Upper lobe of left lung (tissue), 6 donors: Measurements from ENCODE around the gene PFKM. TPM values are rescaled to one million over a fixed set of nuclear protein-coding genes. Genes with fewer than 3 reads are reported as not detected.
"Not testable (repeated sequence)": the region's sequence is repeated elsewhere in the genome, so short reads cannot be mapped to it uniquely, and the experiment has no call there.

ENCODE experiments used
- ATAC-seq, 2 donors: fragments of 200-7000 bp; cut with Tn5 transposase; one replicate each; pipeline ENCODE4 v1.9.1; 2022; ENCODE audit warnings: mild to moderate bottlenecking in 2 of 2, moderate library complexity in 2 of 2; ENCODE audit not compliant: low FRiP score in 2 of 2
- DNase-seq, 2 donors: peaks; one replicate each; pipeline ENCODE4 v3.0.0-alpha.2; 2019 to 2020
- H3K27ac ChIP-seq, 4 donors: fragments of 200-600 bp; sonication (generic); one replicate each; pipeline ENCODE4 v1.5.1; 2016 to 2019
- H3K27me3 ChIP-seq, 4 donors: fragments of 200-600 bp; sonication (generic); one replicate each; pipeline ENCODE4 v1.5.1; 2017 to 2019
- H3K36me3 ChIP-seq, 4 donors: fragments of 200-600 bp; sonication (generic); one replicate each; pipeline ENCODE4 v1.5.1; 2016 to 2019
- H3K4me1 ChIP-seq, 4 donors: fragments of 200-600 bp; sonication (generic); one replicate each; pipeline ENCODE4 v1.5.1; 2018 to 2019
- H3K4me3 ChIP-seq, 4 donors: fragments of 200-600 bp; sonication (generic); one replicate each; pipeline ENCODE4 v1.5.1; 2017 to 2019; ENCODE audit warnings: mild to moderate bottlenecking in 2 of 4, moderate library complexity in 1 of 4
- H3K9me3 ChIP-seq, 4 donors: fragments of 200-600 bp; sonication (generic); one replicate each; pipeline ENCODE4 v1.5.1; 2018 to 2019
- CTCF ChIP-seq, 6 experiments: fragments of 450-650 bp in 4 of 6; fragments of 200-600 bp in 2 of 6; sonication (generic) in 2 of 6; IDR thresholded peaks; one replicate each; pipeline ENCODE4 v1.5.1; 2016 to 2019; ENCODE audit warnings: antibody characterized with exemption in 6 of 6
- EP300 ChIP-seq, 4 donors: sonication (generic); formaldehyde crosslinking; IDR thresholded peaks; one replicate each; pipeline ENCODE4 v1.5.1; 2017; ENCODE audit warnings: antibody characterized with exemption in 4 of 4, control low read depth in 2 of 4
- POLR2A ChIP-seq, 4 donors: fragments of 450-650 bp; IDR thresholded peaks; one replicate each; pipeline ENCODE4 v1.5.1; 2016 to 2017; ENCODE audit warnings: antibody characterized with exemption in 4 of 4, mild to moderate bottlenecking in 2 of 4
- POLR2AphosphoS5 ChIP-seq, 2 donors: sonication (generic); formaldehyde crosslinking; IDR thresholded peaks; one replicate each; pipeline ENCODE4 v1.5.1; 2017; ENCODE audit warnings: antibody characterized with exemption in 2 of 2
- WGBS, 2 donors: methylation state at CpG; one replicate each; pipeline ENCODE4 v1.1.5; 2017 to 2018; 5-methylcytosine and 5-hydroxymethylcytosine counted together
- total RNA-seq, 6 donors: library from RNA; depleted of rRNA in 4 of 6; stranded (reverse); fragments of >200 nt in 4 of 6; gene quantifications; one replicate each; pipeline versions ENCODE4 v1.1.0 to v1.2.1, GENCODE V29; 2016 to 2021
- donor health status: DM: no; HTN: no; CAD: no; lungs with moderate emphysema.
- donor health status: DM: no; HTN: yes; CAD: no; lungs with severe emphysema.

PFKM gene
- total RNA-seq, 6 donors from 2014 or later: 21.4 to 52.4 (median 36.3) TPM

GRCh38 chr12:48123169-48123568 lies 4.0 kb downstream of the PFKM start:
- Histone ChIP-seq H3K36me3 (peaks cover 0 to 29% (median 5%) of the 10 kb centered on the region in 4 donors), H3K27me3 (no peaks in the 10 kb centered on the region), H3K4me1 (peaks cover 6 to 21% (median 11%) of the 10 kb centered on the region in 4 donors), H3K9me3 (no peaks in the 10 kb centered on the region), H3K4me3 (no peak overlapping the region), H3K27ac (no peak overlapping the region)
- 77 to 82% methylated on average over 4 of the region's 4 CpGs for WGBS, 2 donors
- TF ChIP-seq POLR2A (IDR thresholded peaks at IDR 0.05) (no peak), POLR2AphosphoS5 (IDR thresholded peaks at IDR 0.05) (no peak), CTCF (IDR thresholded peaks at IDR 0.05) (no peak), EP300 (IDR thresholded peaks at IDR 0.05) (no peak)
- DNase-seq (no peak), ATAC-seq (no peak)

DNA sequence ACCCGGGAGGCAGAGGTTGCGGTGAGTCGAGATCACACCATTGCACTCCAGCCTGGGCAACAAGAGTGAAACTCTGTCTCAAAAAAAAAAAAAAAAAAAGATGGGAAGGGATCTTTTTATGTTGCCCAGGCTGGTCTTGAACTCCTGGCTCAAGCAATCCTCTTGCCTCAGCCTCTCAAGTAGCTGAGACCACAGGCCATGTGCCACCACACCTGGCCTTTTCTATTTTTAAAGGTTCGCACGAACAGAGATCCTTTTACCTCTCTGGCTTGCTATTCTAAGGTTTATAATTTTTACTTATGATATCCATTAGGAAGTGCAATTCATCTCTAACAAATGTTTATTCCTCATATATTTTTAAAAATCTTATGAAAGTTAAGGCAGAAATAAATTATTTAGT lies 6.4 kb downstream of the PFKM start:
- not testable (repeated sequence) for H3K4me3 ChIP-seq, H3K27ac ChIP-seq, ATAC-seq

DNA sequence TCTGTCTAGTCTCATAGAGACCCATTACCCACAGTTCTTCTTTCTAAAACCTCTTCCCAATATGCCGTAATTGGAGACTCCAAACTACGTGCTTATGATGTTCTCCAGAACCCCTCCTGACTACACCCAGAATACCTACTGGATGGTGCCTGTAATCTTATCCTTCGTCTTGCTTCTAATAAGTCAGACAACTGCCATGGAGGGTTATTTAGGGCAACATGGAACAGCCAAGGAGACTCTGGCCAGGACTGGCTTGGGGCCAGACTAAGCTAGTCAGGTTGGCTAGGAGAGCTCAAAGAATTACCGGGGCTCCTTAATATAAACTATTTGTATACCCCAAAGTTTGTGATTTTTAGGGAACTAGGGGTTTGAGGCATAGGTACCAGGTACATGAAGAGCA lies 6.8 kb downstream of the PFKM start:
- no peak for ATAC-seq
- WGBS, 2 donors: 90 to 91% methylated on average over 4 of the region's 4 CpGs
- peaks cover 0 to 40% (median 9%) of the 10 kb centered on the region in 4 donors for H3K36me3 ChIP-seq
- no peak overlapping the region for H3K27ac ChIP-seq
- TF ChIP-seq POLR2AphosphoS5 (IDR thresholded peaks at IDR 0.05): no peak
- TF ChIP-seq POLR2A (IDR thresholded peaks at IDR 0.05): no peak
- no peak for TF ChIP-seq EP300 (IDR thresholded peaks at IDR 0.05)
- TF ChIP-seq CTCF (IDR thresholded peaks at IDR 0.05): no peak
- no peaks in the 10 kb centered on the region for H3K9me3 ChIP-seq
- H3K4me3 ChIP-seq: no peak overlapping the region
- DNase-seq: no peak
- no peaks in the 10 kb centered on the region for H3K4me1 ChIP-seq
- no peaks in the 10 kb centered on the region for H3K27me3 ChIP-seq

More for the DNA sequence above, 6.4 kb downstream of the PFKM start:
- H3K4me1 ChIP-seq, H3K9me3 ChIP-seq, H3K27me3 ChIP-seq, DNase-seq: not testable (repeated sequence)
- WGBS, 2 donors: 98% methylated on average over 3 to 5 of the region's 5 CpGs
- H3K36me3 ChIP-seq: peaks cover 0 to 36% (median 9%) of the 10 kb centered on the region in 4 donors

DNA sequence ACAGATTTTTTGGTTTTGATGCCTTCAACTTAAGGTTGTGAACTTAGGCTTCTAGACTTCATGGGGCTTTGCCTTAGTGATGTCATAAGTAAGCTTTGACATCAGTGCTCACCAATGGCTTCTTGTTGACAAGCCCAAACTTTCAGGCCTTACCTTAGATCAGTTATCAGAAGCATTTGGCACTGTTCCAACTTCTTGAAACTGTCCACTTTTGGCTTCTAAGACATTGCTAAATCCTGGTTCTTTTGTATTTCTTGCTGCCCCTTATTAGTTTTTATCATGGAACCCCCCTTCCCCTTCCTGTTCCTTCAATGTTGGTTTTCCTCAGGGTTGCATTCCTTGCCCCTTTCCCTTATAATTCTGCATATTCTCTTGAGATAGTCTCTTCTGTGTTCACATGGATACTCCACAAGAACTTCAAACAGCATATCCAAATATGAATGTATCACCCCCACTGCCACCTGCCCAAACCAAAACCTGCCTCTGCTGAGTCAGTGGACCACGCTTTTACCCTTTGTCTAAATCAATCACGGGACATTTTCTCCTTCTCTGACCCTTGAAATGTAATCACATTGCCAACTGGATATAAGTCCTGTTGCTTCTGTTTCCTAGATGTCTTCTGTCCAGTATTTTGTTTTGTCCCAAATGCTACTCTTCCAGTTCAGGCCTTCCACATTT lies 7.9 kb downstream of the PFKM start:
- H3K27ac ChIP-seq: no peak overlapping the region
- DNase-seq (no peak), ATAC-seq (no peak)
- H3K4me1 ChIP-seq: no peaks in the 10 kb centered on the region
- H3K4me3 ChIP-seq: no peak overlapping the region
- H3K36me3 ChIP-seq: peaks cover 0 to 51% (median 14%) of the 10 kb centered on the region in 4 donors
- no peaks in the 10 kb centered on the region for H3K9me3 ChIP-seq
- TF ChIP-seq CTCF (IDR thresholded peaks at IDR 0.05) (no peak), POLR2A (IDR thresholded peaks at IDR 0.05) (no peak), EP300 (IDR thresholded peaks at IDR 0.05) (no peak), POLR2AphosphoS5 (IDR thresholded peaks at IDR 0.05) (no peak)
- H3K27me3 ChIP-seq: no peaks in the 10 kb centered on the region
- WGBS, 2 donors: 93 to 96% methylated on average over 2 of the region's 2 CpGs

DNA sequence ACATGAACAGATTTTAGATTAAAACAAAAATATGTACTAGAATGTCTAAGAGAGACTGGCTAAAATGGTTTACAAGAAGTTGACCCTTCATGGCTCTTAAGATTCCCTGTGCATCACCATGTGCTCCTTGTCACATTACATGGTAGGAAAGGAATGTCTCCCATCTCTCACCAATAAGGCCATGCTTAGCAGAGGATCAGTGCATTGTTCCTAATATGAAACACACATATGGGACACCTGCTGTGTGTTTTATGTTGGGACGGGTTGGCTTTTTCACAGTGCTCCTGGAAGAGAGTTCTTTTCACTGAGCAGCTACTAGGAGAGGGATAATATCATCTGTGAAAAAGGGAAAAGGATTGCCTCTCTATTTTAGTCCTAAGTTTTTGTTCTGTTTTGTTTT lies 9.6 kb downstream of the PFKM start:
- Histone ChIP-seq H3K27me3 (no peaks in the 10 kb centered on the region), H3K36me3 (peaks cover 0 to 55% (median 26%) of the 10 kb centered on the region in 4 donors), H3K4me1 (no peaks in the 10 kb centered on the region), H3K4me3 (no peak overlapping the region), H3K27ac (no peak overlapping the region), H3K9me3 (no peaks in the 10 kb centered on the region)
- ATAC-seq: no peak
- 100% methylated on average over 1 of the region's 1 CpG for WGBS, 2 donors
- TF ChIP-seq CTCF (IDR thresholded peaks at IDR 0.05) (no peak), POLR2AphosphoS5 (IDR thresholded peaks at IDR 0.05) (no peak), EP300 (IDR thresholded peaks at IDR 0.05) (no peak), POLR2A (IDR thresholded peaks at IDR 0.05) (no peak)
- no peak for DNase-seq
